AG10803 (cell line): Measurements from ENCODE around the gene RPUSD3.

Experiments
- DNase-seq: peaks from one replicate; pipeline ENCODE4 v3.0.0; 2010; ENCODE audit warnings: low read depth
- H3K4me3 ChIP-seq: 2 replicates; pipeline ENCODE4 v1.5.1; 2011; ENCODE audit warnings: mild to moderate bottlenecking, low read length, control low read depth
- CTCF ChIP-seq: conservative IDR thresholded peaks from 2 replicates; pipeline ENCODE4 v1.5.1; 2011; ENCODE audit warnings: mild to moderate bottlenecking, low read length, control low read depth, inconsistent platforms

Gene RPUSD3

DNA sequence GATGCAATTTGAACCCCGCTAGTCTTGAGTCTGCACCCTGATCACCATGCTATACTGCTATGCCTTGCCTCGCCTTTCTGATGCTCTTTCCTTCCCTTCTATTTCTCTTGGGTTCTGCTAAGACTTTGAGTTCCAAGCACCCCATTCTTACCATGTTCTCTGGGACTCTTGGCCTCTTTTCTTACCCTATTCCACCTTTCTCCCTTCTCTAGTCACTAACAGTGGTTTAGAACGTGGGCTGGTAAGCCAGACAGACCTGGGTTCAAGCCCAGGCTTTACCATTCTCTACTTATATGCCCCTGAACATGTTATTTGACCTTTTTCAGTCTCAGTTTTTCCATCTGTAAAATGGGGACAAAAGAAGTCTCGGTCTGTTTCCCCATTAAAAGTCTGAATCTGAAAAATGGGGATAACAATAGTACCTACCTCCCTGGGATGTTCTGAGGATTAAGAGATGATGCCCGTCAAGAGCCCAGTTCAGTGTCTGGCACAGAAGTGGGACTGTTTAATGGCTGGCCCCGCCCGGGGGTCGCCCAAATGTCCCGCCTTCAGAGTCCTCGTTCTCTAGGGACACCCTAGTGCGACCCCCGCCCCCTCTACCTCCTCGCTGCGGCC is 51.9 kb downstream of the RPUSD3 start:
- H3K4me3 ChIP-seq: peak overlapping the region; percentile 99
- DNase-seq: no peak
- no peak for TF ChIP-seq CTCF

GRCh38 chr3:9791127-9791526 is 52.7 kb downstream of the RPUSD3 start:
- peak overlapping the region; percentile 99 for H3K4me3 ChIP-seq
- no peak for DNase-seq
- no peak for TF ChIP-seq CTCF
